HG03135 (cell line): ENCODE results near the gene STX1B.
A peak's percentile ranks its signal among the peaks of the same experiment; 100 is the strongest.
"Not testable (repeated sequence)": the region's sequence is repeated elsewhere in the genome, so short reads cannot be mapped to it uniquely, and the experiment has no call there.

Source experiments
- ATAC-seq: cut with Tn5 transposase; IDR thresholded peaks from one replicate; pipeline ENCODE4 v1.9.1; 2021; ENCODE audit warnings: mild to moderate bottlenecking, moderate library complexity; ENCODE audit not compliant: unreplicated experiment

Gene STX1B

GRCh38 chr16:31010585-31011325 lies at the start of gene STX1B:
TSS of gene STX1B (minus strand) at chr16:31010638. CDS start at chr16:31010396, 242 bp downstream.
- ATAC-seq = no peak

GRCh38 chr16:31055613-31056012 lies 45.2 kb upstream of the STX1B start:
- ATAC-seq = no peak

- ATAC-seq = no peak
These were observed 41.7 kb upstream of the STX1B start for GRCh38 chr16:31052114-31052513.

GRCh38 chr16:31050280-31051030 lies 40.0 kb upstream of the STX1B start:
- no peak for ATAC-seq

GRCh38 chr16:31043898-31044481 lies 33.6 kb upstream of the STX1B start:
- no peak for ATAC-seq

- ATAC-seq = no peak
These were observed 32.9 kb upstream of the STX1B start for GRCh38 chr16:31043352-31043751.

- ATAC-seq = no peak
These were observed 32.4 kb upstream of the STX1B start for GRCh38 chr16:31042866-31043265.

GRCh38 chr16:31038993-31039392 lies 28.6 kb upstream of the STX1B start:
- ATAC-seq = no peak

- ATAC-seq = no peak
These were observed 26.3 kb upstream of the STX1B start for GRCh38 chr16:31036691-31037090.

- ATAC-seq = peak; percentile 35
These were observed 23.5 kb upstream of the STX1B start for GRCh38 chr16:31033709-31034492.

- ATAC-seq = peak; percentile 71
These were observed 22.6 kb upstream of the STX1B start, which contains the start of gene STX4 for GRCh38 chr16:31032736-31033708. TSS of gene STX4 (plus strand) at chr16:31033558. CDS start at chr16:31033806, 248 bp downstream.

GRCh38 chr16:31031276-31031675 lies 20.8 kb upstream of the STX1B start:
- no peak for ATAC-seq

- no peak for ATAC-seq
These were observed 18.8 kb upstream of the STX1B start for GRCh38 chr16:31029272-31029671.

- ATAC-seq = no peak
These were observed 14.9 kb upstream of the STX1B start for GRCh38 chr16:31025339-31025738.

GRCh38 chr16:31023627-31024226 lies 13.3 kb upstream of the STX1B start:
- ATAC-seq = no peak

GRCh38 chr16:31023252-31023602 lies 12.8 kb upstream of the STX1B start:
- ATAC-seq = no peak

- no peak for ATAC-seq
These were observed 12.3 kb upstream of the STX1B start for GRCh38 chr16:31022544-31023251.

GRCh38 chr16:31020536-31020935 lies 10.1 kb upstream of the STX1B start:
- no peak for ATAC-seq

GRCh38 chr16:31017756-31018155 lies 7.3 kb upstream of the STX1B start:
- ATAC-seq = not testable (repeated sequence)
